Suprapubic skin (tissue), 4 donors: ENCODE results near the gene USP2.
A peak's percentile ranks its signal among the peaks of the same experiment; 100 is the strongest.

Experiments used
- CTCF ChIP-seq, 2 donors: fragments of 200-600 bp in 1 of 2; fragments of 450-650 bp in 1 of 2; sonication (generic) in 1 of 2; IDR thresholded peaks; one replicate each; pipeline ENCODE4 v1.5.1; 2016 to 2019; ENCODE audit warnings: antibody characterized with exemption in 2 of 2, mild to moderate bottlenecking in 1 of 2, moderate library complexity in 1 of 2
- POLR2A ChIP-seq, 2 donors: fragments of 450-650 bp; IDR thresholded peaks; one replicate each; pipeline ENCODE4 v1.6.1; 2017; ENCODE audit warnings: antibody characterized with exemption in 2 of 2, mild to moderate bottlenecking in 2 of 2, moderate library complexity in 2 of 2
- POLR2AphosphoS5 ChIP-seq, 3 donors: sonication (generic); formaldehyde crosslinking; IDR thresholded peaks; one replicate each; pipeline ENCODE4 v1.6.1; 2017; ENCODE audit warnings: antibody characterized with exemption in 3 of 3

- no peak for TF ChIP-seq POLR2A (IDR thresholded peaks at IDR 0.05)
- TF ChIP-seq CTCF (IDR thresholded peaks at IDR 0.05) = peak; percentile 58 to 86
- no peak for TF ChIP-seq POLR2AphosphoS5 (IDR thresholded peaks at IDR 0.05)
Measured at GRCh38 chr11:119339589-119340334, 41.7 kb downstream of the USP2 start.
